H9 (cell line): ENCODE measurements around the gene SP100. TPM values are rescaled to one million over a fixed set of nuclear protein-coding genes. Genes with fewer than 3 reads are reported as not detected.

Experiments used
- DNase-seq: peaks from one replicate; pipeline ENCODE4 v3.0.0-alpha.2; 2017
- H2AFZ ChIP-seq: one replicate; pipeline ENCODE4 v1.6.1; 2013; ENCODE audit warnings: mild to moderate bottlenecking, low read length, control low read depth, moderate library complexity
- H2AK5ac ChIP-seq: 2 replicates; pipeline ENCODE4 v1.6.1; 2013; ENCODE audit warnings: low read length, control low read depth, mixed read lengths; ENCODE audit not compliant: insufficient read length
- H2BK120ac ChIP-seq: one replicate; pipeline ENCODE4 v1.6.1; 2013; ENCODE audit warnings: low read depth, mild to moderate bottlenecking, low read length, control low read depth, inconsistent platforms; ENCODE audit not compliant: poor library complexity, severe bottlenecking
- H2BK12ac ChIP-seq: 2 replicates; pipeline ENCODE4 v1.6.1; 2013; ENCODE audit warnings: low read length, control low read depth, mixed read lengths, low read depth; ENCODE audit not compliant: insufficient read length
- H2BK15ac ChIP-seq: 2 replicates; pipeline ENCODE4 v1.6.1; 2013; ENCODE audit warnings: low read depth, low read length, control low read depth
- H2BK20ac ChIP-seq: one replicate; pipeline ENCODE4 v1.6.1; 2013; ENCODE audit warnings: low read depth, mild to moderate bottlenecking, low read length, control low read depth, inconsistent platforms; ENCODE audit not compliant: poor library complexity, severe bottlenecking
- H2BK5ac ChIP-seq: 2 replicates; pipeline ENCODE4 v1.6.1; 2013; ENCODE audit warnings: low read length, control low read depth, mixed read lengths; ENCODE audit not compliant: insufficient read length
- H3K14ac ChIP-seq: 2 replicates; pipeline ENCODE4 v1.6.1; 2013; ENCODE audit warnings: low read length, control low read depth; ENCODE audit not compliant: insufficient read depth
- H3K18ac ChIP-seq: 2 replicates; pipeline ENCODE4 v1.6.1; 2013; ENCODE audit warnings: low read depth, mild to moderate bottlenecking, mixed read lengths, low read length, control low read depth; ENCODE audit not compliant: insufficient read length
- H3K23ac ChIP-seq: 2 replicates; pipeline ENCODE4 v1.6.1; 2013; ENCODE audit warnings: low read length, control low read depth, mixed read lengths, low read depth; ENCODE audit not compliant: insufficient read length
- H3K23me2 ChIP-seq: 2 replicates; pipeline ENCODE4 v1.6.1; 2013; ENCODE audit warnings: low read depth, mild to moderate bottlenecking, mixed read lengths, low read length, control low read depth; ENCODE audit not compliant: insufficient read length, poor library complexity, severe bottlenecking
- H3K27ac ChIP-seq: 2 replicates; pipeline ENCODE4 v1.5.1; 2013; ENCODE audit warnings: low read length, control low read depth, mixed read lengths, low read depth; ENCODE audit not compliant: insufficient read length
- H3K27me3 ChIP-seq: 2 replicates; pipeline ENCODE4 v1.6.1; 2013; ENCODE audit warnings: low read length, control low read depth, inconsistent platforms; ENCODE audit not compliant: insufficient read depth
- H3K4ac ChIP-seq: 2 replicates; pipeline ENCODE4 v1.6.1; 2013; ENCODE audit warnings: low read depth, mild to moderate bottlenecking, control low read depth, inconsistent platforms, low read length, moderate library complexity
- H3K4me1 ChIP-seq: 2 replicates; pipeline ENCODE4 v1.6.1; 2013; ENCODE audit warnings: low read length, control low read depth, inconsistent platforms; ENCODE audit not compliant: insufficient read depth
- H3K4me2 ChIP-seq: 2 replicates; pipeline ENCODE4 v1.6.1; 2013; ENCODE audit warnings: low read length, control low read depth, mixed read lengths; ENCODE audit not compliant: insufficient read length, insufficient read depth
- H3K56ac ChIP-seq: 2 replicates; pipeline ENCODE4 v1.6.1; 2013; ENCODE audit warnings: low read depth, mild to moderate bottlenecking, mixed read lengths, low read length, control low read depth; ENCODE audit not compliant: insufficient read length
- H3K79me1 ChIP-seq: 2 replicates; pipeline ENCODE4 v1.6.1; 2013; ENCODE audit warnings: low read depth, mild to moderate bottlenecking, moderate library complexity, low read length, control low read depth, inconsistent platforms; ENCODE audit not compliant: insufficient read depth, poor library complexity, severe bottlenecking
- H3K79me2 ChIP-seq: 2 replicates; pipeline ENCODE4 v1.6.1; 2013; ENCODE audit warnings: low read length, control low read depth, inconsistent platforms; ENCODE audit not compliant: insufficient read depth
- H3K9ac ChIP-seq: 2 replicates; pipeline ENCODE4 v1.6.1; 2013; ENCODE audit warnings: low read length, control low read depth, mixed read lengths; ENCODE audit not compliant: insufficient read length; ENCODE audit errors: extremely low read depth
- H3K9me3 ChIP-seq: one replicate; pipeline ENCODE4 v1.6.1; 2013; ENCODE audit warnings: low read depth, low read length, inconsistent platforms; ENCODE audit not compliant: control insufficient read depth
- H3T11ph ChIP-seq: one replicate; pipeline ENCODE4 v1.6.1; 2013; ENCODE audit warnings: mild to moderate bottlenecking, low read length, control low read depth, inconsistent platforms
- H4K20me1 ChIP-seq: one replicate; pipeline ENCODE4 v1.6.1; 2013; ENCODE audit not compliant: control insufficient read depth, insufficient read length, insufficient read depth
- H4K5ac ChIP-seq: 2 replicates; pipeline ENCODE4 v1.6.1; 2013; ENCODE audit warnings: low read depth, mild to moderate bottlenecking, mixed read lengths, low read length, control low read depth; ENCODE audit not compliant: insufficient read length
- H4K8ac ChIP-seq: replicated peaks from 2 replicates; pipeline ENCODE4 v1.6.1; 2013; ENCODE audit warnings: low read length, control low read depth, mixed read lengths, low read depth; ENCODE audit not compliant: insufficient read length
- H4K91ac ChIP-seq: 2 replicates; pipeline ENCODE4 v1.6.1; 2013; ENCODE audit warnings: low read depth, mild to moderate bottlenecking, moderate library complexity, mixed read lengths, low read length, control low read depth; ENCODE audit not compliant: insufficient read length
- H3K27ac Mint-ChIP-seq, 3 experiments: 2 replicates in 2 of 3; 3 replicates in 1 of 3; pipeline ENCODE4 v1.8.0; 2020 to 2021; ENCODE audit warnings: mixed read lengths in 3 of 3, mild to moderate bottlenecking in 1 of 3, moderate library complexity in 1 of 3
- H3K27me3 Mint-ChIP-seq: 2 replicates; pipeline ENCODE4 v1.8.0; 2021; ENCODE audit warnings: low read depth, mild to moderate bottlenecking, moderate library complexity, mixed read lengths
- H3K36me3 Mint-ChIP-seq, 3 experiments: 2 replicates in 2 of 3; 3 replicates in 1 of 3; pipeline ENCODE4 v1.8.0; 2020 to 2021; ENCODE audit warnings: low read depth in 3 of 3, mixed read lengths in 3 of 3; ENCODE audit not compliant: insufficient read depth in 1 of 3
- H3K4me1 Mint-ChIP-seq, 2 experiments: 2 replicates each; pipeline ENCODE4 v1.8.0; 2020; ENCODE audit warnings: mixed read lengths in 2 of 2
- H3K4me3 Mint-ChIP-seq, 2 experiments: 2 replicates in 1 of 2; 3 replicates in 1 of 2; pipeline ENCODE4 v1.8.0; 2020 to 2021; ENCODE audit warnings: mild to moderate bottlenecking in 2 of 2, mixed read lengths in 2 of 2, moderate library complexity in 1 of 2
- H3K9me3 Mint-ChIP-seq, 2 experiments: 2 replicates in 1 of 2; 3 replicates in 1 of 2; pipeline ENCODE4 v1.8.0; 2020; ENCODE audit warnings: mild to moderate bottlenecking in 2 of 2, mixed read lengths in 2 of 2, moderate library complexity in 1 of 2
- CTCF ChIP-seq: fragments of 200-600 bp; sonication (generic); conservative IDR thresholded peaks from 3 replicates; pipeline ENCODE4 v1.8.0; 2021; ENCODE audit warnings: antibody characterized with exemption, mild to moderate bottlenecking
- whole genome bisulfite sequencing: extraction: QIAGEN DNeasy Blood & Tissue Kit; methylation state at CpG from one replicate; pipeline ENCODE4 v1.1.7; 2013; ENCODE audit warnings: missing lambda C conversion rate, low lambda C conversion rate, mixed read lengths; ENCODE audit not compliant: insufficient read length; ENCODE audit errors: extremely low coverage; 5-methylcytosine and 5-hydroxymethylcytosine counted together
- total RNA-seq: library from RNA; stranded (reverse); gene quantifications from 2 replicates; pipeline ENCODE4 v1.2.1, GENCODE V29; 2021

The SP100 gene
- total RNA-seq, 1 experiment from 2014 or later, result 0.28 TPM

GRCh38 chr2:230384986-230385385 lies 31.0 kb upstream of the SP100 start:
- H2AFZ ChIP-seq, result no peak overlapping the region
- no peaks in the 10 kb centered on the region for H3K23me2 ChIP-seq

More at GRCh38 chr2:230384986-230385385, 31.0 kb upstream of the SP100 start:
- Histone ChIP-seq H3K18ac (no peak overlapping the region), H3K4me1 (no peaks in the 10 kb centered on the region), H3K56ac (no peak overlapping the region), H3K9me3 (no peaks in the 10 kb centered on the region), H2BK120ac (no peak overlapping the region), H4K91ac (no peak overlapping the region), H3K23ac (no peak overlapping the region), H3K27me3 (no peaks in the 10 kb centered on the region), H2BK12ac (no peak overlapping the region), H3T11ph (no peak overlapping the region), H2BK5ac (no peak overlapping the region), H3K14ac (no peak overlapping the region), H2AK5ac (no peak overlapping the region), H3K79me2 (no peaks in the 10 kb centered on the region), H2BK15ac (no peak overlapping the region), H3K27ac (no peak overlapping the region), H3K79me1 (no peaks in the 10 kb centered on the region), H3K9ac (no peak overlapping the region), H4K20me1 (no peaks in the 10 kb centered on the region), H4K5ac (no peak overlapping the region), H4K8ac (no peak overlapping the region), H2BK20ac (no peak overlapping the region), H3K4ac (no peak overlapping the region), H3K4me2 (no peak overlapping the region)
- DNase-seq, result no peak
- no peak overlapping the region for H3K27ac Mint-ChIP-seq
- no peaks in the 10 kb centered on the region for H3K9me3 Mint-ChIP-seq
- H3K27me3 Mint-ChIP-seq, result no peaks in the 10 kb centered on the region; the same call in 1 of the 2 replicates
- H3K4me3 Mint-ChIP-seq, result no peak overlapping the region
- whole genome bisulfite sequencing, result no CpG with 5 or more reads among the region's 6 CpGs
- no peaks in the 10 kb centered on the region; a peak in 1 of 7 replicates for H3K36me3 Mint-ChIP-seq
- no peaks in the 10 kb centered on the region for H3K4me1 Mint-ChIP-seq
- TF ChIP-seq CTCF, result no peak
